ES-I3 (cell line): ENCODE measurements around the gene MS4A10.
A peak's percentile ranks its signal among the peaks of the same experiment; 100 is the strongest.
"Not testable (repeated sequence)": the region's sequence is repeated elsewhere in the genome, so short reads cannot be mapped to it uniquely, and the experiment has no call there.

Experiments
- H3K36me3 ChIP-seq: 2 replicates; pipeline ENCODE4 v1.6.1; 2013; ENCODE audit warnings: mild to moderate bottlenecking, low read length, control low read depth, moderate library complexity; ENCODE audit not compliant: insufficient read depth
- H3K4me1 ChIP-seq: 2 replicates; pipeline ENCODE4 v1.6.1; 2013; ENCODE audit warnings: mild to moderate bottlenecking, control low read depth, low read length; ENCODE audit not compliant: insufficient read depth
- H3K9ac ChIP-seq: 2 replicates; pipeline ENCODE4 v1.6.1; 2013; ENCODE audit warnings: low read depth, mild to moderate bottlenecking, low read length, moderate library complexity
- H3K9me3 ChIP-seq: 2 replicates; pipeline ENCODE4 v1.6.1; 2013; ENCODE audit warnings: mild to moderate bottlenecking, low read length, moderate library complexity; ENCODE audit not compliant: control insufficient read depth, insufficient read depth

MS4A10 gene

GRCh38 chr11:60810151-60810550 is 25.0 kb downstream of the MS4A10 start:
- Histone ChIP-seq H3K36me3 (no peaks in the 10 kb centered on the region), H3K9ac (no peak overlapping the region), H3K4me1 (no peaks in the 10 kb centered on the region), H3K9me3 (no peaks in the 10 kb centered on the region)

- Histone ChIP-seq H3K9ac (no peak overlapping the region), H3K36me3 (no peaks in the 10 kb centered on the region), H3K4me1 (no peaks in the 10 kb centered on the region), H3K9me3 (no peaks in the 10 kb centered on the region)
These were observed 25.4 kb downstream of the MS4A10 start for GRCh38 chr11:60810569-60810968.

GRCh38 chr11:60813324-60813723 is 28.2 kb downstream of the MS4A10 start:
- Histone ChIP-seq H3K4me1 (no peaks in the 10 kb centered on the region), H3K9ac (no peak overlapping the region), H3K36me3 (no peaks in the 10 kb centered on the region), H3K9me3 (no peaks in the 10 kb centered on the region; the same call in none of the 2 replicates)

GRCh38 chr11:60814112-60814511 is 29.0 kb downstream of the MS4A10 start:
- H3K9ac ChIP-seq = no peak overlapping the region
- H3K36me3 ChIP-seq = no peaks in the 10 kb centered on the region
- H3K4me1 ChIP-seq = no peaks in the 10 kb centered on the region
- H3K9me3 ChIP-seq = no peaks in the 10 kb centered on the region; the same call in none of the 2 replicates

DNA sequence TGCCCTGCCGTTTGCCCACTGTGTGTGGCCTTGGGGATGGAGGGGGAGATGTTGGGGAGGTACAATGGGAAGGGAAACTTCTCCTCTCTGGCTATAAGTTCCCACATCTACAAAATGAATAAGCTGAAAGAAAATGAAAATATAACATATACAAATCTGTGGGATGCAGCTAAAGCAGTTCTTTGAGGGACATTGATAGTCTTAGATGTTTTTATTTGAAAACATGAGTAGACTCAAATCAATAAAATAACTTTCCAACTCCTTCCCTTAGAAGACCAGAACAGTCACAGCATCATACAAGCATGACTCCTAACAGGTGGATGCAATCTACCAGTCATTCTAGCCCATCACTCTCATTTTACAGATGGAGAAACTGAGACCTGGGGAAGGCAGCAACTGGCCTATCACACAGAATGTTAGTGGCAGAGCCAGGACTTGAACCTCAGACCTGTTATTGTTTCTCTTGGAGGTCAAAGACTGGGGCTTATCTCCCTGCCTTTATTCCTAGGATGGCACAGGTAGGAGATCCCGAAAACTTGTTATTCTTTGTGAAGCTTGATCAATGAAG is 31.5 kb downstream of the MS4A10 start:
- Histone ChIP-seq H3K4me1 (no peaks in the 10 kb centered on the region), H3K36me3 (no peaks in the 10 kb centered on the region), H3K9ac (no peak overlapping the region), H3K9me3 (no peaks in the 10 kb centered on the region; the same call in none of the 2 replicates)

DNA sequence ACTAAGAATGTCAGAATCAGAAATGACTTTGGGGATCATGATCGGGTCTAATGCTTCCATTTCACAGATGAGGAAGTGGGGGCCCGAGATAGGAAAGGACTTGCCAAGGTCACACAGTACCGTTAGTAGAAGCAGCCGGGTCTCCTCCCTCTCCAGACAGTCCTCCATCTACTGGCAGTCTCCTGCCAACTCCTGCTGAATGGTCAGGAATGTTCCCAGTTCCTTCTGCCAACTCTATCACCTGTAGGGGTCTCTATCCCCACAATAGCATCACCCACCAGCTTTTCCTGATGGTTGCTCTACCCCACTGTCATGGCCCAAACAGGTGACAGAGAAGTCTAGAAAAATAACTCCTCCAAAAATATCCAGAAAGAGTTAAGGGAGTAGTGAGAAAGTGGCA is 32.9 kb downstream of the MS4A10 start:
- Histone ChIP-seq H3K36me3 (no peaks in the 10 kb centered on the region), H3K4me1 (no peaks in the 10 kb centered on the region), H3K9ac (no peak overlapping the region), H3K9me3 (no peaks in the 10 kb centered on the region; the same call in none of the 2 replicates)

DNA sequence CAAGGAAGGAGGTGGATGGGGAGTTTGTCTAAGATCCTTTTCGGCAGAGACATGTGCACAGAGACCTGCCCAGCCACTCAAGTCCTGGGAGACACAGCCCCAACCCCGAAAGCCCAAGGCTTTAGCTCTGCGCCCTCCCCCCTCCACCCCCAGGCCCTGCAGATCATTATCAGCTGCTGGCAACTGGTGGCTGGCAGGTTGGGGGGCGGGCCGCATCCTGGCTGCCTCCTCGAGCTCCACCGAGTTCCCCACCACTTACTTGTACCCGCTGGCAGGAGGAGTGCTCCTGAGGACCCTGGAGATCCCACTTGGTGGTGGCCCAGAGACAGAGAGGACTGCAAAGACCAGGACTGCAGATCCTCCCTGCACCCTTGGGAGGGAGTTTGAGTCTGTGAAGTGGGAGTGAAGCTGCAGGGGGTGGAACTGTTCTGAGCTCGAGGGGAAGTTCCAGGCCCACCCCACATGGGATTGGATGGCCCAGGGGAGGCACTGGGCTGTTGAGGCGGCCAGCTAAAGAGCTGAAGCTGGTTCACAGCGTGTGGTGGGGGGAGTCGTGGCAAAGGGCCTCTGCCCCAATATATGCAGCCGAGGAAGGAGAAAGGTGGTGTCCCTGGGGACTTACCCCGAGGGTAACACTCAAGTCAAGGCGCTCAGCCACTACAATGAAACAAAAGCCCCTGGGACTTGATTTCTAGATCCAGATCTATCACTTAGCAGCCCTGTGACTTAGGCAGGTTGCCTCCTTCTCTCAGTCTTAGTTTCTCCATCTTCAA is 36.9 kb downstream of the MS4A10 start:
- Histone ChIP-seq H3K9me3 (no peaks in the 10 kb centered on the region), H3K36me3 (no peaks in the 10 kb centered on the region), H3K4me1 (no peaks in the 10 kb centered on the region), H3K9ac (no peak overlapping the region)

- not testable (repeated sequence) for H3K36me3 ChIP-seq, H3K9me3 ChIP-seq, H3K4me1 ChIP-seq, H3K9ac ChIP-seq
These were observed 38.7 kb downstream of the MS4A10 start for GRCh38 chr11:60823745-60824306.

DNA sequence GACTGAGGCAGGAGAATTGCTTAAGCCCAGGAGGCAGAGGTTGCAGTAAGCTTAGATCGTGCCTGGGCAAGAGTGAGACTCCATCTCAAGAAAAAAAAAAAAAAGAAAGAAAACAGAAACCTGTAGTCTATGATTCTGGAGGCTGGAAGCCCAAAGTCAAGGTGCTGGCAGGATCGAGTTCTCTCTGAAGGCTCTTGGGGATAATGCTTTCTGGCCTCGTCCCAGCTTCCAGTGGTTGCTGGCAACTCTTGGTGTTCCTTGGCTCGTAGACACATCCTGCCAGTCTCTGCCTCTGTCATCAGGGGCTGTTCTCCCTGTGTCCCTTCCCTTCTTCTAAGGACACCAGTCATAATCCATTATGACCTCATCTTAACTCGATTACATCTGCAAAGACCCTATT is 40.0 kb downstream of the MS4A10 start:
- no peak overlapping the region for H3K9ac ChIP-seq
- no peaks in the 10 kb centered on the region for H3K36me3 ChIP-seq
- no peaks in the 10 kb centered on the region for H3K9me3 ChIP-seq
- H3K4me1 ChIP-seq = no peaks in the 10 kb centered on the region

DNA sequence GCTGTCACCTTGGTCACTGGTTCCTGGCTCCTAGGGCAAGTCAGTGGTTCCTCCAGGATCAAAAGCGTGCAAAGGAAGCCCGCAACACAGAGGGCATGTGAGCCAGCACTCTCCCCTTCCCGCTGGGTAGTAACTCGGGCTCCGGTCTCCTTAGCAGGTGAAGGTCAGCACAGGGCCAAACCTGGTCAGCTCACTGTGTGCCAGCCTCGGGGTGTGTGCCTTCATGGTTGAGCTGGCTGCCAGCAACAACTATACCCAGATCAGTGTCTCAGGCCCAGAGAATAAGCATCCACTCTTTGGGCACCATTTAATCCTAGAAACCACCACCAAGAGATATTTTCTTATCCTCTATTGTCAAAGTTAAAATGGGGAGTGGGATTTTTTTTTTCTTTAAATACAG is 40.7 kb downstream of the MS4A10 start:
- H3K4me1 ChIP-seq = no peaks in the 10 kb centered on the region
- H3K9ac ChIP-seq = no peak overlapping the region
- no peaks in the 10 kb centered on the region for H3K9me3 ChIP-seq
- H3K36me3 ChIP-seq = no peaks in the 10 kb centered on the region

- Histone ChIP-seq H3K36me3 (no peaks in the 10 kb centered on the region), H3K9me3 (peaks cover 2% of the 10 kb centered on the region; the same call in 1 of the 2 replicates), H3K4me1 (no peaks in the 10 kb centered on the region), H3K9ac (peak overlapping the region; percentile 33; the same call in 1 of the 2 replicates)
These were observed 45.5 kb downstream of the MS4A10 start for GRCh38 chr11:60830478-60831142.

- Histone ChIP-seq H3K9me3 (peaks cover 2% of the 10 kb centered on the region; the same call in 1 of the 2 replicates), H3K36me3 (no peaks in the 10 kb centered on the region), H3K9ac (peak overlapping the region; percentile 33; the same call in 1 of the 2 replicates), H3K4me1 (no peaks in the 10 kb centered on the region)
These were observed 46.0 kb downstream of the MS4A10 start for GRCh38 chr11:60831143-60831500.

DNA sequence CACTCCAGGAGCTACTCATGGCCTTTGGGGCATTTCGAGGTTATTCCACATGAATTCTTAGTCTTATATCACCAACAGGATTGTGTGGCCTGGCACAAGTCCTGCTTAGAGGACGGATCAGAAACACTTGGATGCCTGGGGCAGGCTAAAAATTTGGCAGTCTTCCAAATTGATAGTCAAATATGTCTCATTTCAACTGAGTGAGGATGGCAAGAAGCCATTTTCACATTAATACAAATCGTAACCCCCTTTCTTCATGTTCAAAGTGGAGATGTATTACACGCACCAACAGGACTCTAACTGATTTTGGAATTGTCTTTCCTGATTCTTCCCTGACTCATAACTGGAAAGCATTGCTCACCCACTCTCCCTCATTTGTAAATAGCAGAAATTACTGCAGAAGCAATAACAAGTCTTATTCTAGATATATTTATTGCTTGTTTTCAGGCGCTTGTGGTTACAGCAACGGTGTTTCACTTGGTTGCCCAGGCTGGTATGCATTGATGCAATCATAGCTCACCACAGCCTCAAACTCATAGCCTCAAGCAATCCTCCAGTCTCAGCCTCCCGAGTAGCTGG is 46.5 kb downstream of the MS4A10 start:
- no peaks in the 10 kb centered on the region for H3K4me1 ChIP-seq
- H3K36me3 ChIP-seq = no peaks in the 10 kb centered on the region
- H3K9ac ChIP-seq = no peak overlapping the region
- peaks cover 2% of the 10 kb centered on the region; the same call in 1 of the 2 replicates for H3K9me3 ChIP-seq

GRCh38 chr11:60834742-60835533 is 49.8 kb downstream of the MS4A10 start:
- H3K9ac ChIP-seq = no peak overlapping the region
- peaks cover 2% of the 10 kb centered on the region; the same call in 1 of the 2 replicates for H3K9me3 ChIP-seq
- H3K4me1 ChIP-seq = no peaks in the 10 kb centered on the region
- no peaks in the 10 kb centered on the region for H3K36me3 ChIP-seq
